ENCODE data around the gene KIRREL3. TPM values are rescaled to one million over a fixed set of nuclear protein-coding genes. Genes with fewer than 3 reads are reported as not detected.

The KIRREL3 gene
- total and polyA plus RNA-seq, 2 of the 8 experiments (the other 6 are each of a cell fraction or from before 2014, with no cell fraction given), result 0.29 to 0.32 TPM

GRCh38 chr11:126446581-126446980, 554.0 kb downstream of the KIRREL3 start (continued):
- no peak for TF ChIP-seq USF2 (IDR thresholded peaks at IDR 0.05; ENCODE audit: low read length)
- no peak for TF ChIP-seq TBP (IDR thresholded peaks at IDR 0.05; ENCODE audit: low read depth, low read length)
- TF ChIP-seq CBX8 (IDR thresholded peaks at IDR 0.05; ENCODE audit: borderline replicate concordance, low read depth, low read length), result no peak
- TF ChIP-seq POU5F1 (IDR thresholded peaks at IDR 0.05; ENCODE audit: low read depth, low read length), result no peak
- TF ChIP-seq HDAC2 (IDR thresholded peaks at IDR 0.05; ENCODE audit: borderline replicate concordance in 1 of 2, low read depth in 2 of 2, low read length in 2 of 2), result no peak
- no peak for TF ChIP-seq TAF1 (IDR thresholded peaks at IDR 0.05; ENCODE audit: low read depth, low read length)

All from H1 (cell line).